AG09309 (cell line): ENCODE results near the gene MRPL43.

Source experiments
- DNase-seq: peaks from one replicate; pipeline ENCODE4 v3.0.0-alpha.2; 2010; ENCODE audit warnings: low read depth
- H3K4me3 ChIP-seq: 2 replicates; pipeline ENCODE4 v1.5.1; 2011; ENCODE audit warnings: mild to moderate bottlenecking, low read depth, low read length, moderate library complexity; ENCODE audit not compliant: control insufficient read depth
- CTCF ChIP-seq: IDR thresholded peaks from 2 replicates; pipeline ENCODE4 v1.5.1; 2011; ENCODE audit warnings: mild to moderate bottlenecking, low read depth, low read length, inconsistent platforms; ENCODE audit not compliant: insufficient read depth, control insufficient read depth; ENCODE audit errors: missing control alignments

The MRPL43 gene

GRCh38 chr10:100948916-100949315, 38.4 kb downstream of the MRPL43 start:
- no peak overlapping the region for H3K4me3 ChIP-seq
- no peak for DNase-seq
- no peak for TF ChIP-seq CTCF

GRCh38 chr10:100945754-100946153, 41.5 kb downstream of the MRPL43 start:
- no peak for TF ChIP-seq CTCF
- DNase-seq: no peak
- no peak overlapping the region for H3K4me3 ChIP-seq

- no peak for DNase-seq
- TF ChIP-seq CTCF: no peak
- H3K4me3 ChIP-seq: no peak overlapping the region
Observed at GRCh38 chr10:100943508-100943907, 43.8 kb downstream of the MRPL43 start.

- no peak for DNase-seq
- H3K4me3 ChIP-seq: no peak overlapping the region
- TF ChIP-seq CTCF: no peak
Observed at GRCh38 chr10:100942229-100942628, 45.1 kb downstream of the MRPL43 start.

- DNase-seq: no peak
- no peak overlapping the region for H3K4me3 ChIP-seq
- TF ChIP-seq CTCF: no peak
Observed at GRCh38 chr10:100939763-100940344, 47.4 kb downstream of the MRPL43 start.
